Activated gamma-delta T cell (primary cell): ENCODE measurements around the gene UBA6.
"Not testable (repeated sequence)": the region's sequence is repeated elsewhere in the genome, so short reads cannot be mapped to it uniquely, and the experiment has no call there.

Experiments used
- DNase-seq: peaks from one replicate; lab custom pipeline; 2025; lab: John Stamatoyannopoulos, UW

The UBA6 gene

DNA sequence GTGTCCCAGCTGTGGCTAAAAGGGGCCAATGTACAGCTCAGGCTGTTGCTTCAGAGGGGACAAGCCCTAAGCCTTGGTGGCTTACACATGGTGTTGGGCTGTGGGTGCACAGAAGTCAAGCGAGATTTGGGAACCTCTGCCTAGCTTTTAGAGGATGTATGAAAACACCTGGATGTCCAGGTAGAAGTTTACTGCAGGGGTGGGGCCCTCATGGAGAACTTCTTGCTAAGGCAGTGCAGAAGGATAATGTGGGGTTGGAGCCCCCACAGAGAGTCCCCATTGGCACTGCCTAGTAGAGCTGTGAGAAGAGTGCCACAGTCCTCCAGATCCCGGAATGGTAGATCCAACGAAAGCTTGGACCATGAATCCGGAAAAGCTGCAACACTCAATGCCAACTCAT lies 40.5 kb downstream of the UBA6 start:
- DNase-seq: no peak

GRCh38 chr4:67659065-67659464 lies 41.9 kb downstream of the UBA6 start:
- no peak for DNase-seq

GRCh38 chr4:67658302-67658701 lies 42.7 kb downstream of the UBA6 start:
- DNase-seq: no peak

DNA sequence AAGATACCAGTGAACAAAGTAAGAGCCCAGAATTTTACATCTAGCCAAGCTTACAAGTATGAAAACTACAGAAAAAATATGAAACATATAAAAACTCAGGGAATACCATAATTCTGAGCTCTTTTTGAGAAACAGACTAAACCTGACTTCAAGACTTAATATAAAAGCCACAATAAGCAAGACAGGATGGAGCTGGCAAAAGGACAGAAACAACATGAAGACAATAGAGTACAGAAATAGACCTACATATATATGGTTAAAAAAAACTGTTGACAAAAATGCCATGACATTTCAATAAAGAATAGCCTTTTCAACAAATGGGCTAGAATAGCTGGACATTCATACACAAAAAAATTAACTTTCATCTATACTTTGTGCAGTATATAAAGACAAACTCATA lies 49.4 kb downstream of the UBA6 start:
- DNase-seq: no peak

- DNase-seq: no peak
Observed at GRCh38 chr4:67638136-67638535, 62.8 kb downstream of the UBA6 start.

DNA sequence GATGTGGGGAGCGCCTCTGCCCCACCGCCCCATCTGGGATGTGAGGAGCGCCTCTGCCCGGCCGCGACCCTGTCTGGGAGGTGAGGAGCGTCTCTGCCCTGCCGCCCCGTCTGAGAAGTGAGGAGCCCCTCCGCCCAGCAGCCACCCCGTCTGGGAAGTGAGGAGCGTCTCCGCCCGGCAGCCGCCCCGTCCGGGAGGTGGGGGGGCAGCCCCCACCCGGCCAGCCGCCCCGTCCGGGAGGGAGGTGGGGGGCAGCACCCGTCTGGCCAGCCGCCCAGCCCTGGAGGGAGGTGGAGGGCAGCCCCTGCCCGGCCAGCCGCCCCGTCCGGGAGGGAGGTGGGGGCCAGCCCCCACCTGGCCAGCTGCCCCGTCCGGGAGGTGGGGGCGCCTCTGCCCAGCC lies 64.0 kb downstream of the UBA6 start:
- not testable (repeated sequence) for DNase-seq

DNA sequence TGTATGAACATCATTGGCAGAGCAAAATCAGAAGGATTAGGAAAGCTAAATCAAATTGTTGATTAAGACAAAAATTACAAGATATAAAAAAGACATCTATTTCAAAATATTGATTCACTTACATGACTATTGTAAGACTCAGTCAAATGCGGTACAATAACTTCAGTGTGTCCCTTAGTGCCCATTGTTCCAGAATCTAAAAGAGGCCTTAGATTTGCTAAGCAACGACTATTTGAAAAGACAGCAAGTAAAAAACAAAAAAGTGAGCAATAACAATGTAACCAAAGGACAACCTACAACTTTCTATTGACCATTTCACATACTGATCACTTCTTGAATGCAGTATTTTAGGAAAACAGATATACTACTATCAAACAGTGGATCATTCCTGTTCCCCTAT lies 65.6 kb downstream of the UBA6 start:
- DNase-seq: no peak

DNA sequence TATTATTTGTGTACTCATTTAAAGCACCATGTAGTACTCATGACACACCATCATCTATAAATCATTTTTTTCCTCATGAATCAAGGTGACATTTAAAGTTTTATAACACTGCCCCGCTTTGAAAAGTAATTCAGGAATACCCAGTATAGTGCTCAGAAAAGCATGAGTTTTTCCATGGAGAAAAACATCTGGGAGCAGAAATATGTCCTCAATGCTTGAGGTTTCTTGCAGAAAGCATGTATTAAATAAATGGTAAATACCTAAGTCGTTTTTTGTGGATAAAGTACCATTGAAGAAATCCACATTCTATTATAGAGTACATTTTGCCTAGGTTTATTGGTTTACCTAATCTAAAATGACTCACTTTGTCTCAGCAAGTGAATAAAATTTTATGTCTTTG lies 66.2 kb downstream of the UBA6 start:
- DNase-seq: no peak

- DNase-seq: no peak
Observed at GRCh38 chr4:67632492-67632891, 68.5 kb downstream of the UBA6 start.

- DNase-seq: no peak
Observed at GRCh38 chr4:67624939-67625338, 76.0 kb downstream of the UBA6 start.

GRCh38 chr4:67616478-67616877 lies 84.5 kb downstream of the UBA6 start:
- DNase-seq: no peak

DNA sequence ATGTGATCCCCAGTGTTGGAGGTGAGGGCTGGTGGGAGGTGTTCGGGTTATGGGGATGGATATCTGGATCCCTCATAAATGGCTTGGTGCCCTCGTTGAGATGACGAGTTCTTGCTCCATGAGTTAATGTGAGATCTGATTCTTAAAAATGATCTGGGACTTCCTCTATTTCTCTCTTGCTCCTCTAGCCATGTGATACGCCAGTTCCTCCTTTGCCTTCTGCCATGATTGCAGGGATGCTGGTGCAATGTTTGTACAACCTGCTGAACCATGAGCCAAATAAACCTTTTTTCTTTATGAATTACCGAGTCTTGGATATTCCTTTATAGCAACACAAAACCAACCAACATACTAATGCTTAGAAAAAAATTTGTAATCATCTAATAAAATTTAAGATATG lies 85.8 kb downstream of the UBA6 start:
- DNase-seq: no peak

DNA sequence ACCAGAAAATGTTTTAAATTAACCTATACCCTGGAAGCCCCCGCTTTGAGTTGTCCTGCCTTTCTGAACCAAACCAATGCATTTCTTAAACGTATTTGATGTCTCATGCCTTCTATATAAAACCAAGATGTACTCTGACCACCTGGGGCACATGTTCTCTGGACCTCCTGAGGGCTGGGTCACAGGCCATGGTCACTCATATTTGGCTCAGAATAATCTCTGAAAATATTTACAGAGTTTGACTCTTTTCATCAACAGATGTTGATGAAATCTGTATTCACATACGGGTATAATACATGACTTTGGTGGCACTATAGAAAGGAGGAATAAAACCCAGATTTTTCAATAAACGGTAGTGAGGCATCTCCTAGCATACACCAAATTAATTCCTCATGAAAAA lies 86.8 kb downstream of the UBA6 start:
- DNase-seq: no peak

DNA sequence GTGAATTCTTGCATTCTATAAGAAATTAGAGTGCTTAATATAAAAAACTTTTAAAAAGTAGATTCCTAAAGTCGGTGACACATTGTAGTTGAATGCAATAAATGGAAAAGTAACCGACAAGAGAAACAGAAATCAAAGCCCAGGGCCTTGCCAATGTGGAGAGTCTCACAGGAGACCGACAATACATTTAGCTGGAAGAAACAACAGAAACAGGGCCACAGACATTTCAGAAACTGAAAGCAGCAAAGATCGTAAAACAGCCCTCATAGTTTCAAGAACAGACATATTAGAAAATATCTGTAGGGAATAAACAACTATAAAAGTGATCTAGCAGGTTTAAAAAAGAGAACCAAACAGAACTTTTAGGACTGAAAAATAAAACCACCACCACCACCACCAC lies 92.9 kb downstream of the UBA6 start:
- no peak for DNase-seq

GRCh38 chr4:67604749-67605148 lies 96.2 kb downstream of the UBA6 start:
- no peak for DNase-seq

DNA sequence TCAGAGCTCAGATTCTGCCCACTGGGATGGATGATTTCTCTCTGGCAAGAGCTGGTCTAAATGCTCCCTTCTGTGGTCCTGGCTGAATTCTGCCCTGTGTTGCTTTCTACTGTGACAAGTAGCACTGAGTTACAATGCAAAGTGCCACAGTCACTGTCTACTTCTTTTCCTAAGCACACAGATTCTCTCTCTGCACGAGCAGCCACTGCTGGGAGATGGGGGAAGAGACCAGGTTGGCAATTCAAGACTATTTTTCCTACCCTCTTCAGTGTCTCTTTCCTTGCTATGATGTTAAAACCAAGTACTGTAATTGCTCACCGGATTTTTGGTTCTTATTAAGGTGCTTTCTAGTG lies 97.0 kb downstream of the UBA6 start:
- DNase-seq: no peak

DNA sequence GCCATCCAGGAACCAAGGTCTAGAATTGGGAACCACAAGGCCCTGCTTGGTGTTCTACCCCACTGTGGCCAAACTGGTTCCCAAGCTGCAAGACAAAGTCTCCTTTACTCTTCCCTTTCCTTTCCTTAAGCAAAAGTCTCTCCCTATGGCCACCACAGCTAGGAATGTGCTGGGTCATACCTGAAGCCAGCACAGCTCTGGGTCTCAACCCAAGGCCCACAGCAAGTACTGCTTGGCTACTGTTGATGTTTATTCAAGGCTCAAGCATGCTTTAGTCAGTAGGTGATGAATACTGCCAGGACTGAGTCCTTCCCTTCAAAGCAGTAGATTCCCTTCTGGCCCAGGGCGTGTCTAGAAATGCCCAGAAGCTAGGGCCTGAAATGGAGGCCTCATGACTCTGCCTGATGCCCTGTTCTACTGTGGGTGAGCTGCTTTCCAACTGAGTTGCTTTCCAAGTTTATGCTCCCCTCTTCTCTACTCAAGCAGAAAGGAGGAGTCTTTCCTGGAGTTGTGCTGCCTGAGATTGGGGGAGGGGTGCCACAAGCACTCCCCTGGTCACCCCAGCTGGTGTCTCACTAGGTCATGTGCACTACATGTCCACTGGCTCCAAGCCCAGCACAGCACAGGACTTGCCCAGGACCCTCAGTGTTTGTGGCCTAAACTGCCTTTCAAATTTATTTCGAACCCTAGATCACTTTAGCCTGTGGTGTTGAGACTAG lies 97.5 kb downstream of the UBA6 start:
- DNase-seq: no peak

DNA sequence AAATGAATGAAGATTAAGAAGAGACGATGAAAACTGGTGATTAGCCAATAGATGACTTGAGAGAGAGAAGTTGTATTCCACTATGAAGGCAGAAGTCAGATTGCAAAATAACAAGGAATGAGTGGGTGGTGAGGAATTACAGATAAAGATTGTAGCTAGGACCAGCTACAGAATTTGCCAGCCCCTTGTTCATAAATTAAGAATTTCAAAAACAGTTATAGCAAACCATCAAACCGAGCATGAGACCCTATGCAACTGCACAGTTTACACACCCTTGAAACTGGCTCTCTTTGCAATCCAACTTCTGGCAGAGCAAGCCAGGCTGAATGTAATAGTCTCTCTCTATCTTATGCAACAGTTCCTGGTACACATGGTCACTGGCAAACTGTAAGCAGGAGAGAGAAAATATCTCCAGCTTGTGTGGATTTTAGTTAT lies 107.2 kb downstream of the UBA6 start:
- no peak for DNase-seq

DNA sequence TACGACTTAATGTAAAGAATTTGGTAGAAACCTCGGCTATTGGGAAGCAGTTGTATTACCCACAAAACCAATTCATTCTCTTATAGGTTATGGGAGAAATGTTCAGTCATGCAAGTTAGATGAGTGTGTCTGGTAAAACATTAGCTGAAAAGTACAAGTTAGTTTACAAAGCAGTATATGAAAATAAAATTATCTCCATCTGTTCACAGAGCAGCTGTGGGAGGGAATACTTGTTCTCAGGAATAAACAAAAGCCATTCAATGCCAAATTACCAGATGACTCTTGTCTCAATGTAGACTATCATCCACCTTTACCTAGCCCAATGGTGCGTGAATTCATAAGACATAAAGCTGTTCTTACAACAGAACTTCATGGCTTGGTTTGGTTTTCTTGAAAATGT lies 113.8 kb downstream of the UBA6 start:
- no peak for DNase-seq

DNA sequence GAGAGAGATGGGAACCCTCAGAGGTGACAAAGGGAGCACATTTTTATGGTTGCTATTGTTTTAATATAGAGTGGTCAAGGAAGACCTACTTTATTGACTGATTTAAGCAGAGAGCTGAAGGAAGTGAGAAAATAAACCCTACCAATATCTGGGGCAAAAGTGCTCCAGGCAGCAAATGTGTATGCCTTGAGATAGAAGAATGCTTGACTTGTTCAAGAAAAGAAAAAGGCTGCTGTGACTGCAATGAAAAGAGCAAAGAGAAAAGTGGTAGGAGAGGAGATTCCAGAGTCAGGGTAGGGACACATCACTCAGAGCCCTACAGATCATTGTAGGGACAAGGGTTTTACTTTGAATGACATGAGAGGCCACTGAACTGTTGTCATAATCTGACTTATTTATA lies 116.5 kb downstream of the UBA6 start:
- no peak for DNase-seq

- DNase-seq: no peak
Observed at GRCh38 chr4:67581913-67582312, 119.0 kb downstream of the UBA6 start.

- DNase-seq: no peak
Observed at GRCh38 chr4:67581208-67581857, 119.6 kb downstream of the UBA6 start.

DNA sequence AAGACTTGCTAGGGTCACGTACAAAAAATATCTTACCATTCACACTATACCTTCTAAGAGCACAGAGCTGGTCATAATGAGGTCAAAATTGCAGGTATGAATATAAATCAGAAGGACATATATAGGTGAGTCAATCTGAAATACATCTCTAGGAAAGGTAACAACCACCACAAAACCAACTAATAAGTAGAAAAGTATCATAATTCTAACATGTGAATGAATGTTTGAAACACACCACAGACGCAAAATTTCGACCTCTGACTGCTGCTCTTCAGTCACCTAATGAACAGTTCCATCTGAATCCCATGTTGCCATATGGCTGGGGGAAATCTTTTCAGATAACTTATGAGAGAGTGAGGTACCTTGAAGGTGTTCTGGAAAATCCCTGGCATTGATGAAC lies 120.4 kb downstream of the UBA6 start:
- no peak for DNase-seq

DNA sequence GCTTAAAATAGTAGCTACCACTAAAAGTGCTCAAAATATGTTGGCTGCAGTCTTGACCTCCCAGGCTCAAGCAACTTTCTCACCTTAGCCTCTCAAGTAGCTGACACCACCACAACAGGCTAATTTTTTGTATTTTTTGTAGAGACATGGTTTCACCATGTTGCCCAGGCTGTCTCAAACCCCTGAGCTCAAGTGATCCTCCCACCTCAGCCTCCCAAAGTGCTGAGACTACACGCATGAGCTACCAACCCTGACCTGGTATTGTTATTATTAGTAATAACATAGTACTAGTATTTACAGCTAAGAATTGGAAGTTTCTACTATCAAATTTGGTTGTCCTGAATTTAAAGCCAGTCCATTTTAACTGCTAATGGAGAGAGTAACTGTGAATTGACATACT lies 124.4 kb downstream of the UBA6 start:
- DNase-seq: no peak
